Fibroblast of villous mesenchyme (primary cell): ENCODE data around the gene OR2AG1. TPM values are rescaled to one million over a fixed set of nuclear protein-coding genes. Genes with fewer than 3 reads are reported as not detected.
A peak's percentile ranks its signal among the peaks of the same experiment; 100 is the strongest.
"Not testable (repeated sequence)": the region's sequence is repeated elsewhere in the genome, so short reads cannot be mapped to it uniquely, and the experiment has no call there.

Experiments
- DNase-seq: peaks from one replicate; pipeline ENCODE4 v3.0.0-alpha.2; 2010; ENCODE audit warnings: low read depth
- H3K4me3 ChIP-seq: 2 replicates; pipeline ENCODE4 v1.5.1; 2011; ENCODE audit warnings: low read depth, mild to moderate bottlenecking, low read length
- CTCF ChIP-seq: IDR thresholded peaks from 2 replicates; pipeline ENCODE4 v1.5.1; 2012; ENCODE audit warnings: low read depth, mild to moderate bottlenecking, low read length; ENCODE audit not compliant: insufficient read depth
- total RNA-seq: library from RNA; depleted of rRNA; stranded (reverse); fragments of >200 nt; gene quantifications from 2 replicates; pipeline ENCODE4 v1.2.3, GENCODE V29; 2012

Gene OR2AG1
- total RNA-seq, 1 donor = not detected

DNA sequence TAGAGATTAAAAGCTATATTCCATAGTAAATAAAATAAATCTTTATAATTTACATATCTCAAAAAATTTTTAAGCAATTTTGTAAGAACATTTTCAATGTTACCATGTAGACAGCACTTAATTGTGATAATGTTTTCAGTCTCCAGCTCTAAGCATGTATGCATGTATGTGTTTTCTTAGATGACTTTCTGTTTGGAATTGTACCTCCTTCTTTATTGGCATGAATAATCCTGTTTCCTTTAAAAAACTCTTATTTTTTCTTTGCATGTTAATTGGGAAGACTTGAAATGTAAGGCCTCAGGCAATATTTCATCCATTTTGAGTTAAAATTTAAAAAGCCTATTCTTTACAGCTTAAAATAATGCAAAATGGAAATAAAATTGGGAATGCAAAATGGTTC, 2.0 kb upstream of the OR2AG1 start:
- no peak for TF ChIP-seq CTCF
- H3K4me3 ChIP-seq = no peak overlapping the region
- no peak for DNase-seq

DNA sequence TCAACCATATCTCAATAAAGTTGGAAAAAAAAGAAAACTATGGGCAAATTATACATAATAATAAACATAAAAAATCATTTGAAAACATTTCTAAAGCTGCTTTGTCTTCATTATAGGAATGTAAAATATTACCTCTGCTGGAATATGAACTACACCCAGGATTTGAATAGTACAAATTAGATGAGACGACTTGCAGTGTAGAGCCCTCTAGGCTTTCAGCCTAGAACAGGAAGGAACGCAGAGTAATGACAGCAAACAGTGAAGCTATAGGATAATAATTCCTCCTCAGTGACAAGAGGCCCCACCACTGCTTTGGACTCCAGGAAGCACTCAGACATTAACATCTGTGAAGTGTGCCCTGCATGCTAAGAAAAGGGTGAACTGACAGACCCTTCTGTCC, 7.7 kb downstream of the OR2AG1 start:
- no peak for DNase-seq
- no peak for TF ChIP-seq CTCF
- no peak overlapping the region for H3K4me3 ChIP-seq

DNA sequence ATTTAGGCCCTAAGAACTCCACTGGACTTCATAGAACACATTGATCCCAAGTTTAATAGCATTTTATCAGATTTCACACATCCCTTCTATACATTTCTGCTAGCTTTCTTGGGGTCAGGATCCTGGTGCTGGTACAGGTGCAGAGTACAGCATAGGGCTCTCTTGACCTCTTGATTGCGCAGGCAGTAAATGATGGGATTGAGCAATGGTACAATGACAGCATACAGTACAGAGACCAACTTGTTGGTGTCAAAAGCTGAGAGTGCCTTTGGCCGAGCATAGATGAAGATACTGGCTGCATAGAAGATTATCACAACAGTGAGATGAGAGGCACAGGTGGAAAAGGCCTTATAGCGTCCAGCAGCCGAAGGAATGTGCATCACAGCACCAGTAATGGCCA, 11.8 kb downstream of the OR2AG1 start:
- no peak for TF ChIP-seq CTCF
- H3K4me3 ChIP-seq = no peak overlapping the region
- no peak for DNase-seq

DNA sequence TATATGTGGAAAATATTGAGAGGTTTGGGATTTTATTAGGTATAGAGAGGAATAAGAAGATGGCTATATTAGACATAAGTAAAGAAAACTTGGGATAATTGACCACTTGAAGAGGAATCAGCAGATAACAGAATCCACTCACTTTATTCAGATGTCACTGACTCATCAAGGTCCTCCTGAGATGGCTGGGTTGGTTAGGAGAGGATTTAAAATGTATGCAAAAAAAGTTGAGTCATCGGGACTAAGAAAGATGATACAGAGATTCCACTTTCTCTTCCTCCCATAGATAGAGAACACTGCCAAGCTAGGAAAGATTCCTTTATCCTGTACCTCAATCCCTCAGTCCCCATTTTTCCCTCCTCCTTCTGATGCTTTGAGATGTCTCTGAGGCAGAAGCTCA, 16.6 kb downstream of the OR2AG1 start, which contains the start of gene OR6A2:
OR6A2 (minus strand) TSS at position 288 of the 400 bp plus-strand sequence. CDS start 3,981 bp downstream, outside the sequence.
- DNase-seq = peak; percentile 2
- no peak within 1 kb of the TSS for H3K4me3 ChIP-seq
- no peak for TF ChIP-seq CTCF

DNA sequence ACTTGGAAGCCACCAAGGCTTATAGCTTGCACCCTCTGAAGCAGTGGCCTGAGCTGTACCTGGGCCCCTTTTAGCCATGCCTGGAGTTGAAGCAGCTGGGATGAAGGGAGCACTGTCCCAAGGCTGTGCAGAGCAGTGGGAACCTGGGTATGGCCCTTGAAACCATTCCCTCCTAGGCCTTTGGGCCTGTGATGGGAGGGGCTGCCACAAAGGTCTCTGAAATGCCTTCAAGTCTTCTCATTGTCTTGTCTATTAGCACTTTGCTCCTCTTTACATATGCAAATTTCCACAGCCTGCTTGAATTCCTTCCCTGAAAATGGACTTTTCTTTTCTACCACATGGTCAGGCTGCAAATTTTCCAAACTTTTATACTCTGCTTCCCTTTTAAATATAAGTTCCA, 18.3 kb downstream of the OR2AG1 start:
- not testable (repeated sequence) for DNase-seq, H3K4me3 ChIP-seq

DNA sequence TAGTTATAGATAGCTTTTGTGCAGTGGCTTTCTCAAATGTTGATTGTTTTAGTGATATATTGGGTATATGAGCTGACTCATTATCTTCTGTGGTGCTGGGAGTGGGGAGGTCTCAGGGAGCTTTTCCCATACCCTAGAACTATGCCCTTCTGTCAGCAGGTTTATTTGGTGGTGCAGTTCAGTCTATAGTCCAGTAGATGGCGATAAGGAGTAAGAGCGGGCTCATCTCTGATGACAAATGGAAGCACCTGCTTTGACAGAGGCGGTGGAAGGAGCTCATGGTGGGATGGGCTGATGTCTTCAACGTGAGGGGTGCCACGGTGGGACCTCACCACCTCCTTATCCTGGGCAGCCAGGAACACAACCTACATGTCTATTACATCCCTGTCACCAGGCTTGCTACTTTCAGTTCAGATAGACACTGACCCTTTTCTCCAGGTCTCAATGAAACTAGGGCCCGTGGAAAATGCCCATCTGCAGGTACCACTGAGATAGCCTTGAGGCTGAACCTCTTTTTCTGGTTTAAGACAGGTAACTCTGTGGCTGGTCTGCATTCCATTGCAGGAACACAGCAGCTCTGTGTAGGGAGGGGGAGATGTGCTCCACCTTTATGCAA, 29.7 kb downstream of the OR2AG1 start:
- peak; percentile 98 for TF ChIP-seq CTCF
- DNase-seq = peak; percentile 33
- H3K4me3 ChIP-seq = no peak overlapping the region

GRCh38 chr11:6813656-6814055, 30.8 kb downstream of the OR2AG1 start:
- no peak for TF ChIP-seq CTCF
- no peak for DNase-seq
- H3K4me3 ChIP-seq = no peak overlapping the region
